Smooth muscle cell (in vitro differentiated cells): Measurements from ENCODE around the gene DNMT3B. TPM values are rescaled to one million over a fixed set of nuclear protein-coding genes. Genes with fewer than 3 reads are reported as not detected.

ENCODE experiments used
- DNase-seq: peaks from one replicate; lab custom pipeline; 2025; ENCODE audit not compliant: unreplicated experiment; lab: John Stamatoyannopoulos, UW
- H2AFZ ChIP-seq: fragments of 200-600 bp; sonication (generic); 2 replicates; pipeline ENCODE4 v1.6.0; 2016; ENCODE audit warnings: antibody characterized with exemption, low read depth, mild to moderate bottlenecking
- H3F3A ChIP-seq: fragments of 200-600 bp; sonication (generic); 2 replicates; pipeline ENCODE4 v1.6.0; 2017; ENCODE audit warnings: antibody characterized with exemption, low read depth
- H3K27ac ChIP-seq: fragments of 200-600 bp; sonication (generic); 2 replicates; pipeline ENCODE4 v1.5.1; 2016; ENCODE audit warnings: low read depth, mild to moderate bottlenecking
- H3K27me3 ChIP-seq: fragments of 200-600 bp; sonication (generic); 2 replicates; pipeline ENCODE4 v1.6.1; 2016; ENCODE audit warnings: low read depth, mild to moderate bottlenecking
- H3K36me3 ChIP-seq: fragments of 200-600 bp; sonication (generic); 2 replicates; pipeline ENCODE4 v1.5.1; 2016; ENCODE audit warnings: low read depth
- H3K4me1 ChIP-seq: fragments of 200-600 bp; sonication (generic); 2 replicates; pipeline ENCODE4 v1.5.1; 2016; ENCODE audit warnings: low read depth
- H3K4me2 ChIP-seq: fragments of 200-600 bp; sonication (generic); 2 replicates; pipeline ENCODE4 v1.6.0; 2016; ENCODE audit warnings: mild to moderate bottlenecking
- H3K4me3 ChIP-seq: fragments of 200-600 bp; sonication (generic); 2 replicates; pipeline ENCODE4 v1.5.1; 2016; ENCODE audit warnings: mild to moderate bottlenecking
- H3K79me2 ChIP-seq: fragments of 200-600 bp; sonication (generic); 2 replicates; pipeline ENCODE4 v1.6.0; 2016; ENCODE audit warnings: low read depth, mild to moderate bottlenecking
- H3K9ac ChIP-seq: fragments of 200-600 bp; sonication (generic); 2 replicates; pipeline ENCODE4 v1.6.0; 2016; ENCODE audit warnings: low read depth
- H3K9me3 ChIP-seq: fragments of 200-600 bp; sonication (generic); replicated peaks from 2 replicates; pipeline ENCODE4 v1.5.1; 2016; ENCODE audit warnings: low read depth
- H4K20me1 ChIP-seq: fragments of 200-600 bp; sonication (generic); 2 replicates; pipeline ENCODE4 v1.6.0; 2016; ENCODE audit warnings: low read depth
- WGBS: methylation state at CpG from one replicate; pipeline ENCODE4 v1.1.7; 2016; ENCODE audit warnings: low lambda C conversion rate; 5-methylcytosine and 5-hydroxymethylcytosine counted together
- polyA plus RNA-seq: library from polyadenylated mRNA; unstranded; fragments of >200 nt; fragmentation: Nextera tagmentation; extraction: Ambion mirVana; gene quantifications from 2 replicates; pipeline ENCODE4 v1.2.1, GENCODE V29; 2016
- total RNA-seq: library from RNA; depleted of rRNA; stranded (reverse); fragments of >200 nt; gene quantifications from 2 replicates; pipeline ENCODE4 v1.2.3, GENCODE V29; 2014
- TF ChIP-seq, protein P1 (sequence below): fragments of 200-600 bp; sonication (generic); IDR thresholded peaks from 2 replicates; pipeline ENCODE4 v1.5.1; 2017; ENCODE audit warnings: borderline replicate concordance, mild to moderate bottlenecking, antibody characterized with exemption; ENCODE audit not compliant: insufficient read depth, poor library complexity, severe bottlenecking

The DNMT3B gene
- total and polyA plus RNA-seq, 2 experiments from 2014 or later: 0.79 to 2.9 TPM

DNA sequence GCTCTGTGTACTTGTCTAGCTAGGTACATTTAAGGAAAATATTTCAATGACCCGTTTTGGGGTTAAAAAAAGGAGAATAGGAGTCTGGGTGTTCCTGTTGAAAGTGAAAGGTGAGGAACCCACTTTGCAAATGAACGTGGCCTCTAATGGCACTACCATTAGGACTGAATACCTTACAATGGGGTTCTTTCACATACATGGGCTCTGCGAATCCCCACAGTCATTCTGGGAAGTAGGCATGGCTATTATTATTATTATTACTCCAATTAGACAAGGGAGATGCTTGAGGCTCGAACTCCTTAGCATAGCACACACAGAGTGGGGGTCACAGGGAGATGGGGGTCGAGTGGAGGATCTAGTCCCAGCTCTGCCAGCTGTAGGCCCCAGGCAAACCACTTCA is 6.0 kb upstream of the DNMT3B start:
- TF ChIP-seq, protein P1, sequence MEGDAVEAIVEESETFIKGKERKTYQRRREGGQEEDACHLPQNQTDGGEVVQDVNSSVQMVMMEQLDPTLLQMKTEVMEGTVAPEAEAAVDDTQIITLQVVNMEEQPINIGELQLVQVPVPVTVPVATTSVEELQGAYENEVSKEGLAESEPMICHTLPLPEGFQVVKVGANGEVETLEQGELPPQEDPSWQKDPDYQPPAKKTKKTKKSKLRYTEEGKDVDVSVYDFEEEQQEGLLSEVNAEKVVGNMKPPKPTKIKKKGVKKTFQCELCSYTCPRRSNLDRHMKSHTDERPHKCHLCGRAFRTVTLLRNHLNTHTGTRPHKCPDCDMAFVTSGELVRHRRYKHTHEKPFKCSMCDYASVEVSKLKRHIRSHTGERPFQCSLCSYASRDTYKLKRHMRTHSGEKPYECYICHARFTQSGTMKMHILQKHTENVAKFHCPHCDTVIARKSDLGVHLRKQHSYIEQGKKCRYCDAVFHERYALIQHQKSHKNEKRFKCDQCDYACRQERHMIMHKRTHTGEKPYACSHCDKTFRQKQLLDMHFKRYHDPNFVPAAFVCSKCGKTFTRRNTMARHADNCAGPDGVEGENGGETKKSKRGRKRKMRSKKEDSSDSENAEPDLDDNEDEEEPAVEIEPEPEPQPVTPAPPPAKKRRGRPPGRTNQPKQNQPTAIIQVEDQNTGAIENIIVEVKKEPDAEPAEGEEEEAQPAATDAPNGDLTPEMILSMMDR: no peak
- Histone ChIP-seq H3K4me2 (no peak overlapping the region), H2AFZ (no peak overlapping the region), H3K27ac (no peak overlapping the region), H3K27me3 (no peaks in the 10 kb centered on the region), H3K9ac (no peak overlapping the region), H3K4me3 (no peak overlapping the region), H3K79me2 (no peaks in the 10 kb centered on the region), H4K20me1 (no peaks in the 10 kb centered on the region), H3F3A (peaks cover 6% of the 10 kb centered on the region), H3K36me3 (no peaks in the 10 kb centered on the region), H3K9me3 (no peaks in the 10 kb centered on the region), H3K4me1 (no peaks in the 10 kb centered on the region)
- DNase-seq: no peak
- 66% methylated on average over 5 of the region's 5 CpGs for WGBS

DNA sequence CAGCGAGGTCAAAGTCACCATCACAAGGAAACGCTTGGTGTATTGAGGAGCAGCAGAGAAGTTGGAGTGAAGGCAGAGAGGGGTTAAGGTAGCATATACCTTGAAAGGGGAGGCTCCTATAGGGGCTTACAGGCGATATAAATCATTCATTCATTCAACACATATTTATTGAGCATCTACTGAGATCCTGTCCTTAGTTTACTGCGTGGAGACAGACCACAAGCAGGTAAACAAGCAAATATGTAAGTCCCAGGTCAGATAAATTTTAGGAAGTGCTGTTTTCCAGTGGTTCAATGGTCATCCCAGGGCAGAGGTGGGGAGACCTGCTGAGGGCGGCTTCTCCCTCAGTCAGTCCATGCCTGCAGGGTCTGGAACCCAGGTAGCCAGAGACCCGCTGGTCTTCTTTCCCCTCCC is 761 bp upstream of the DNMT3B start:
- peak overlapping the region; percentile 86 for H2AFZ ChIP-seq
- H3K36me3 ChIP-seq: no peaks in the 10 kb centered on the region
- WGBS: 48% methylated on average over 6 of the region's 6 CpGs
- no peak overlapping the region for H3K27ac ChIP-seq
- peaks cover 3% of the 10 kb centered on the region for H3K79me2 ChIP-seq
- H3K4me1 ChIP-seq: peaks cover 3% of the 10 kb centered on the region
- no peak overlapping the region for H3K9ac ChIP-seq
- no peak for DNase-seq
- H3F3A ChIP-seq: peaks cover 10% of the 10 kb centered on the region
- H3K4me2 ChIP-seq: peak overlapping the region; percentile 98
- TF ChIP-seq, protein P1: no peak
- no peaks in the 10 kb centered on the region for H3K27me3 ChIP-seq
- no peaks in the 10 kb centered on the region for H3K9me3 ChIP-seq
- no peaks in the 10 kb centered on the region for H4K20me1 ChIP-seq
- H3K4me3 ChIP-seq: peak overlapping the region; percentile 70

- Histone ChIP-seq H3K36me3 (no peaks in the 10 kb centered on the region), H3K9ac (no peak overlapping the region), H3K4me2 (peak overlapping the region; percentile 98), H3K4me3 (peak overlapping the region; percentile 70), H3K27ac (no peak overlapping the region), H2AFZ (peak overlapping the region; percentile 94), H3K27me3 (no peaks in the 10 kb centered on the region), H3K79me2 (peaks cover 3% of the 10 kb centered on the region), H3F3A (peaks cover 10% of the 10 kb centered on the region), H3K9me3 (no peaks in the 10 kb centered on the region), H4K20me1 (no peaks in the 10 kb centered on the region), H3K4me1 (peaks cover 3% of the 10 kb centered on the region)
- WGBS: 1% methylated on average over 27 of the region's 30 CpGs
- no peak for DNase-seq
- TF ChIP-seq, protein P1: no peak
These were observed 593 bp downstream of the DNMT3B start for GRCh38 chr20:32762754-32763201.

GRCh38 chr20:32763202-32764004 is 1.2 kb downstream of the DNMT3B start:
- no peaks in the 10 kb centered on the region for H3K36me3 ChIP-seq
- H3K9me3 ChIP-seq: no peaks in the 10 kb centered on the region
- peak overlapping the region; percentile 94 for H2AFZ ChIP-seq
- H3K27me3 ChIP-seq: no peaks in the 10 kb centered on the region
- H3K79me2 ChIP-seq: peaks cover 3% of the 10 kb centered on the region
- H3K27ac ChIP-seq: no peak overlapping the region
- TF ChIP-seq, protein P1: no peak
- H3K4me1 ChIP-seq: peaks cover 3% of the 10 kb centered on the region
- H4K20me1 ChIP-seq: no peaks in the 10 kb centered on the region
- H3K4me2 ChIP-seq: peak overlapping the region; percentile 98
- WGBS: 7% methylated on average over 39 of the region's 40 CpGs
- no peak for DNase-seq
- no peak overlapping the region for H3K9ac ChIP-seq
- H3F3A ChIP-seq: peaks cover 10% of the 10 kb centered on the region
- H3K4me3 ChIP-seq: peak overlapping the region; percentile 70
